Neuronal stem cell (in vitro differentiated cells): ENCODE results near the gene RASSF5. TPM values are rescaled to one million over a fixed set of nuclear protein-coding genes. Genes with fewer than 3 reads are reported as not detected.
A peak's percentile ranks its signal among the peaks of the same experiment; 100 is the strongest.

Experiments used
- DNase-seq: peaks from one replicate; pipeline ENCODE4 v3.0.0-alpha.2; 2013; ENCODE audit warnings: low spot score
- H2AFZ ChIP-seq: one replicate; pipeline ENCODE4 v1.6.1; 2013; ENCODE audit warnings: mild to moderate bottlenecking, low read length, inconsistent platforms
- H2AK5ac ChIP-seq: 2 replicates; pipeline ENCODE4 v1.6.1; 2013; ENCODE audit warnings: low read depth, mild to moderate bottlenecking, inconsistent platforms, low read length, moderate library complexity, mixed read lengths
- H2BK120ac ChIP-seq: 2 replicates; pipeline ENCODE4 v1.6.1; 2013; ENCODE audit warnings: low read depth, mild to moderate bottlenecking, inconsistent platforms, low read length, moderate library complexity, mixed read lengths
- H2BK12ac ChIP-seq: one replicate; pipeline ENCODE4 v1.6.1; 2013; ENCODE audit warnings: low read length, inconsistent platforms
- H2BK15ac ChIP-seq: 2 replicates; pipeline ENCODE4 v1.6.1; 2013; ENCODE audit warnings: mild to moderate bottlenecking, low read length, inconsistent platforms, mixed read lengths
- H2BK5ac ChIP-seq: one replicate; pipeline ENCODE4 v1.6.1; 2013; ENCODE audit warnings: inconsistent platforms, mild to moderate bottlenecking, low read length, moderate library complexity
- H3K14ac ChIP-seq: one replicate; pipeline ENCODE4 v1.6.1; 2013; ENCODE audit warnings: low read length, inconsistent platforms
- H3K18ac ChIP-seq: 2 replicates; pipeline ENCODE4 v1.6.1; 2013; ENCODE audit warnings: low read length, inconsistent platforms
- H3K23ac ChIP-seq: 2 replicates; pipeline ENCODE4 v1.6.1; 2013; ENCODE audit warnings: low read depth, mild to moderate bottlenecking, mixed read lengths, low read length, inconsistent platforms; ENCODE audit not compliant: poor library complexity
- H3K27ac ChIP-seq: replicated peaks from 3 replicates; pipeline ENCODE4 v1.5.1; 2013; ENCODE audit warnings: low read length, inconsistent platforms
- H3K27me3 ChIP-seq, 3 experiments: 2 replicates each; pipeline ENCODE4 v1.6.1; 2013; ENCODE audit warnings: low read length in 3 of 3, mild to moderate bottlenecking in 2 of 3, inconsistent platforms in 1 of 3, low read depth in 1 of 3, mixed read lengths in 1 of 3, moderate library complexity in 1 of 3; ENCODE audit not compliant: control insufficient read depth in 3 of 3, insufficient read depth in 3 of 3
- H3K36me3 ChIP-seq, 2 donors: replicated peaks in 1 of 2; 2 replicates each; pipeline ENCODE4 v1.6.1; 2013; ENCODE audit warnings: low read length in 2 of 2; ENCODE audit not compliant: control insufficient read depth in 2 of 2, insufficient read depth in 2 of 2
- H3K4ac ChIP-seq: 2 replicates; pipeline ENCODE4 v1.6.1; 2013; ENCODE audit warnings: inconsistent platforms, mild to moderate bottlenecking, low read length, moderate library complexity
- H3K4me1 ChIP-seq, 2 donors: 1 replicate in 1 of 2; 2 replicates in 1 of 2; pipeline ENCODE4 v1.6.1; 2013; ENCODE audit warnings: low read length in 2 of 2, low read depth in 1 of 2; ENCODE audit not compliant: control insufficient read depth in 2 of 2, insufficient read depth in 1 of 2
- H3K4me2 ChIP-seq: one replicate; pipeline ENCODE4 v1.6.1; 2013; ENCODE audit warnings: mild to moderate bottlenecking, low read length, inconsistent platforms; ENCODE audit not compliant: insufficient read depth, poor library complexity, severe bottlenecking
- H3K4me3 ChIP-seq, 2 donors: 2 replicates each; pipeline ENCODE4 v1.5.1; 2013; ENCODE audit warnings: low read length in 2 of 2, mild to moderate bottlenecking in 2 of 2, inconsistent platforms in 1 of 2, moderate library complexity in 1 of 2
- H3K79me1 ChIP-seq: one replicate; pipeline ENCODE4 v1.6.1; 2013; ENCODE audit warnings: low read depth, mild to moderate bottlenecking, inconsistent platforms, low read length, moderate library complexity
- H3K9ac ChIP-seq: one replicate; pipeline ENCODE4 v1.6.1; 2013; ENCODE audit warnings: mild to moderate bottlenecking, low read depth, low read length, inconsistent platforms; ENCODE audit not compliant: poor library complexity
- H3K9me3 ChIP-seq, 2 donors: replicated peaks in 1 of 2; 2 replicates each; pipeline versions ENCODE3 to v1.6.1; 2013; ENCODE audit warnings: low read length in 2 of 2, mild to moderate bottlenecking in 2 of 2, inconsistent platforms in 1 of 2, low read depth in 1 of 2, mixed read lengths in 1 of 2, moderate library complexity in 1 of 2; ENCODE audit not compliant: control insufficient read depth in 2 of 2, insufficient read depth in 1 of 2
- H4K8ac ChIP-seq: one replicate; pipeline ENCODE4 v1.6.1; 2013; ENCODE audit warnings: low read depth, mild to moderate bottlenecking, inconsistent platforms, low read length, moderate library complexity
- H4K91ac ChIP-seq: one replicate; pipeline ENCODE4 v1.6.1; 2013; ENCODE audit warnings: low read length, low read depth, mild to moderate bottlenecking, inconsistent platforms; ENCODE audit not compliant: poor library complexity
- WGBS, 2 donors: extraction: QIAGEN DNeasy Blood & Tissue Kit; methylation state at CpG; one replicate each; pipeline ENCODE4 v1.1.7; 2013; ENCODE audit warnings: missing lambda C conversion rate in 2 of 2, mixed read lengths in 1 of 2; ENCODE audit not compliant: insufficient read length in 2 of 2, insufficient replicate concordance in 1 of 2; ENCODE audit errors: extremely low coverage in 2 of 2; 5-methylcytosine and 5-hydroxymethylcytosine counted together
- polyA plus RNA-seq, 2 experiments: library from polyadenylated mRNA; stranded (reverse); fragments of 200-250 nt; gene quantifications; one replicate each; pipeline ENCODE4 v1.2.3, GENCODE V29; 2013

The RASSF5 gene, protein sequence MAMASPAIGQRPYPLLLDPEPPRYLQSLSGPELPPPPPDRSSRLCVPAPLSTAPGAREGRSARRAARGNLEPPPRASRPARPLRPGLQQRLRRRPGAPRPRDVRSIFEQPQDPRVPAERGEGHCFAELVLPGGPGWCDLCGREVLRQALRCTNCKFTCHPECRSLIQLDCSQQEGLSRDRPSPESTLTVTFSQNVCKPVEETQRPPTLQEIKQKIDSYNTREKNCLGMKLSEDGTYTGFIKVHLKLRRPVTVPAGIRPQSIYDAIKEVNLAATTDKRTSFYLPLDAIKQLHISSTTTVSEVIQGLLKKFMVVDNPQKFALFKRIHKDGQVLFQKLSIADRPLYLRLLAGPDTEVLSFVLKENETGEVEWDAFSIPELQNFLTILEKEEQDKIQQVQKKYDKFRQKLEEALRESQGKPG
- 0.50 TPM for polyA plus RNA-seq (2013, experiment 1 of 2)
- polyA plus RNA-seq (2013, experiment 2 of 2): 0.51 TPM

- Histone ChIP-seq H3K79me1 (no peaks in the 10 kb centered on the region), H3K23ac (peak within 1 kb of the TSS; percentile 31), H4K91ac (no peak within 1 kb of the TSS), H2AFZ (peak within 1 kb of the TSS; percentile 70), H4K8ac (no peak within 1 kb of the TSS), H3K27me3 (peaks cover 11 to 93% (median 47%) of the 10 kb centered on the region in 3 experiments), H3K4me2 (peak within 1 kb of the TSS; percentile 73), H3K18ac (peak within 1 kb of the TSS; percentile 68), H3K9me3 (no peaks in the 10 kb centered on the region), H2BK5ac (no peak within 1 kb of the TSS), H2BK15ac (no peak within 1 kb of the TSS), H3K4ac (no peak within 1 kb of the TSS), H3K14ac (no peak within 1 kb of the TSS), H3K4me3 (peak within 1 kb of the TSS in 1 of 2 donors; percentile 74), H3K9ac (no peak within 1 kb of the TSS), H2BK12ac (no peak within 1 kb of the TSS), H3K4me1 (peaks cover 5 to 12% of the 10 kb centered on the region in 2 donors), H2BK120ac (no peak within 1 kb of the TSS), H3K27ac (no peak within 1 kb of the TSS), H3K36me3 (no peaks in the 10 kb centered on the region), H2AK5ac (no peak within 1 kb of the TSS)
- DNase-seq: peak; percentile 40
- no CpG with 5 or more reads among the region's 97 CpGs for WGBS, 2 donors
These were observed at the start of gene RASSF5 for GRCh38 chr1:206507284-206508129. TSS of gene RASSF5 (plus strand) at chr1:206507531. CDS start at chr1:206507603, 72 bp downstream.

DNA sequence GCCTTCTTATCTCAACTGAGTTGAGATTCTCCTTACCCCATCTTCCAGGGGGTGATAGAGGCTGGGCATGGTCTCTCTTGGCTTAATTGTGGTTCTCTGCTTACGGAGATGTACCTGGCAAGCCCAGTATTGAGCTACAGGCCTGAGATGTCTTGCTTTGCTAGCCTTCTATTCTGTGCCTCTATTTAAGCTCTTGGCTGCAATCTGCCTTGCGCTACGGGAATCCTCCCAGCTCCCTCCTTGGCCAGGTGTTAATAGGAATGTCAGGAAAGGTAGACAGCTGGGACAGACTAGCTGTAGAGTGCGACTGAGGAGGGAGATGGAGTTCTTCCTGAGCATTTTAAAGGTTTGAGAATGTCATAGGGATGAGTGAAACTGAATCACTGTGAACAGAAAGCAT lies 47.6 kb upstream of the RASSF5 start:
- WGBS, 2 donors: no CpG with 5 or more reads among the region's 4 CpGs
- no peak overlapping the region for H2BK120ac ChIP-seq
- peaks cover 12 to 20% of the 10 kb centered on the region in 2 donors for H3K4me1 ChIP-seq
- H3K4me2 ChIP-seq: no peak overlapping the region
- peaks cover 26 to 100% of the 10 kb centered on the region in 2 donors for H3K36me3 ChIP-seq
- no peaks in the 10 kb centered on the region for H3K9me3 ChIP-seq
- H3K18ac ChIP-seq: no peak overlapping the region
- H3K23ac ChIP-seq: no peak overlapping the region
- no peak overlapping the region for H2AFZ ChIP-seq
- H3K4ac ChIP-seq: no peak overlapping the region
- H3K79me1 ChIP-seq: no peaks in the 10 kb centered on the region
- H3K4me3 ChIP-seq: no peak overlapping the region
- no peak overlapping the region for H3K27ac ChIP-seq
- no peak overlapping the region for H3K14ac ChIP-seq
- no peak overlapping the region for H4K8ac ChIP-seq
- H3K9ac ChIP-seq: no peak overlapping the region
- H2BK5ac ChIP-seq: no peak overlapping the region
- DNase-seq: no peak
- H2BK12ac ChIP-seq: no peak overlapping the region
- H3K27me3 ChIP-seq: no peaks in the 10 kb centered on the region
- H4K91ac ChIP-seq: no peak overlapping the region
- H2BK15ac ChIP-seq: no peak overlapping the region
- H2AK5ac ChIP-seq: no peak overlapping the region

DNA sequence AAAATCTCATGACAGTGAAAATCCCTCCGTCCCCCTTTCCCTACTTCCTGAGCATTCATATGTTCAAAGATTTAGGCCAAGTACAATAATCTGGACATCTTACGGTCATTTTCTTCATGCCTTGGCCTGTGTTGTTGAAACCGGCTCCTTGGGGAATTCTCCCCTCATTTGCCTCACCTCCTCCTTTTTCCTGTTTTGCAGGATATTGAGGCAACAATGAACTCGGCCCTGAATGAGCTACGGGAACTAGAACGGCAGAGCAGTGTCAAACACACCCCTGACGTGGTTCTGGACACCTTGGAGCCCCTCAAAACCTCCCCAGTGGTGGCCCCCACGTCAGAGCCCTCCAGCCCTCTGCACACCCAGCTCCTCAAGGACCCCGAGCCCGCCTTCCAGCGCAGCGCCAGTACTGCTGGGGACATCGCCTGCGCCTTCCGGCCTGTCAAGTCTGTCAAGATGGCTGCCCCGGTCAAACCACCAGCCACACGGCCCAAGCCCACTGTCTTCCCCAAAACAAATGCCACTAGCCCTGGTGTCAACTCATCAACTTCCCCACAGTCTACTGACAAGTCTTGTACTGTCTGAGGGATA lies 46.4 kb upstream of the RASSF5 start:
- H3K79me1 ChIP-seq: no peaks in the 10 kb centered on the region
- H4K8ac ChIP-seq: no peak overlapping the region
- no peak overlapping the region for H2BK12ac ChIP-seq
- H3K4ac ChIP-seq: no peak overlapping the region
- no peak overlapping the region for H2BK15ac ChIP-seq
- no peak overlapping the region for H3K14ac ChIP-seq
- no peak overlapping the region for H3K27ac ChIP-seq
- H2BK120ac ChIP-seq: no peak overlapping the region
- H3K27me3 ChIP-seq: no peaks in the 10 kb centered on the region
- H3K18ac ChIP-seq: no peak overlapping the region
- peaks cover 3 to 8% of the 10 kb centered on the region in 2 donors for H3K4me1 ChIP-seq
- H3K4me2 ChIP-seq: no peak overlapping the region
- H3K9me3 ChIP-seq: no peaks in the 10 kb centered on the region
- peaks cover 22 to 94% of the 10 kb centered on the region in 2 donors for H3K36me3 ChIP-seq
- no peak overlapping the region for H2BK5ac ChIP-seq
- H3K23ac ChIP-seq: no peak overlapping the region
- no peak overlapping the region for H2AFZ ChIP-seq
- DNase-seq: no peak
- no peak overlapping the region for H3K4me3 ChIP-seq
- H3K9ac ChIP-seq: no peak overlapping the region
- no peak overlapping the region for H4K91ac ChIP-seq
- no CpG with 5 or more reads among the region's 17 CpGs for WGBS, 2 donors
- no peak overlapping the region for H2AK5ac ChIP-seq
